K562 (cell line): Measurements from ENCODE around the gene KXD1. TPM values are rescaled to one million over a fixed set of nuclear protein-coding genes. Genes with fewer than 3 reads are reported as not detected.

ENCODE experiments used
- CEBPB ChIP-seq: fragments of 450-650 bp; IDR thresholded peaks from 2 replicates; pipeline ENCODE4 v1.6.1; 2016; ENCODE audit warnings: missing genetic modification characterization, missing compliant biosample characterization
- CREB3 ChIP-seq: fragments of 450-650 bp; conservative IDR thresholded peaks from 2 replicates; pipeline ENCODE4 v1.6.1; 2016; ENCODE audit warnings: missing genetic modification characterization, low read depth, mild to moderate bottlenecking, missing compliant biosample characterization, moderate library complexity
- ELF4 ChIP-seq: fragments of 450-650 bp; formaldehyde crosslinking; IDR thresholded peaks from 2 replicates; pipeline ENCODE4 v1.4.0; 2022; ENCODE audit warnings: missing genetic modification characterization
- MYNN ChIP-seq, 2 experiments: sonication (generic); formaldehyde crosslinking in 1 of 2; IDR thresholded peaks; 2 replicates each; pipeline versions ENCODE4 v1.5.0 to v1.6.1; 2016 to 2020; ENCODE audit warnings: antibody characterized with exemption in 1 of 2, missing genetic modification reagents in 1 of 2
- NR2C1 ChIP-seq, 2 experiments: fragments of 450-650 bp; IDR thresholded peaks; 2 replicates each; pipeline ENCODE4 v1.6.1; 2017; ENCODE audit warnings: mild to moderate bottlenecking in 2 of 2, antibody characterized with exemption in 1 of 2, inconsistent platforms in 1 of 2, missing compliant biosample characterization in 1 of 2, missing genetic modification characterization in 1 of 2
- PHB ChIP-seq: fragments of 250-450 bp; sonication (Bioruptor Pico); IDR thresholded peaks from 2 replicates; pipeline ENCODE4 v1.5.0; 2021
- PHF8 ChIP-seq: fragments of 200-600 bp; sonication (generic); IDR thresholded peaks from 2 replicates; pipeline ENCODE4 v1.6.1; 2012; ENCODE audit warnings: mixed run types, mild to moderate bottlenecking, inconsistent platforms, low read length, moderate library complexity, borderline replicate concordance
- SAP30 ChIP-seq: fragments of 200-600 bp; sonication (generic); IDR thresholded peaks from 2 replicates; pipeline ENCODE4 v1.6.1; 2012; ENCODE audit warnings: borderline replicate concordance, low read depth, mild to moderate bottlenecking, moderate library complexity, low read length, control low read depth, inconsistent platforms; ENCODE audit not compliant: insufficient read depth, poor library complexity, severe bottlenecking
- SETDB1 ChIP-seq: IDR thresholded peaks from one replicate; pipeline ENCODE4 v1.6.1; 2012; ENCODE audit warnings: low read length, control low read depth, inconsistent platforms
- TRIM25 ChIP-seq: fragments of 450-650 bp; IDR thresholded peaks from 2 replicates; pipeline ENCODE4 v1.7.0; 2016; ENCODE audit warnings: borderline replicate concordance
- ZNF121 ChIP-seq: sonication (generic); formaldehyde crosslinking; conservative IDR thresholded peaks from 2 replicates; pipeline ENCODE4 v1.8.0; 2022; ENCODE audit warnings: missing genetic modification reagents
- ZNF584 ChIP-seq: fragments of 200-800 bp; sonication (Bioruptor generic); IDR thresholded peaks from 2 replicates; pipeline ENCODE4 v1.6.1; 2016; ENCODE audit warnings: low read depth, mild to moderate bottlenecking, missing genetic modification characterization, missing compliant biosample characterization
- polyA plus RNA-seq, 8 experiments: library from polyadenylated mRNA; depleted of rRNA in 4 of 8; stranded (reverse) in 5 of 8; unstranded in 3 of 8; fragments of >200 nt; fragmentation: Nextera tagmentation in 2 of 8; fragmentation: Illumina TruSeq in 1 of 8; extraction: Ambion mirVana in 2 of 8; extraction: Trizol in 1 of 8; gene quantifications; 2 replicates each; pipeline versions ENCODE4 v1.2.1 to v1.2.3, GENCODE V29; 2011 to 2014; ENCODE audit warnings: inconsistent platforms in 1 of 8, missing spikeins in 1 of 8
- total RNA-seq, 7 experiments: library from RNA; depleted of rRNA in 6 of 7; stranded (reverse); fragments of >200 nt in 6 of 7; fragmentation: Illumina TruSeq in 2 of 7; extraction: Trizol in 2 of 7; gene quantifications; 2 replicates each; pipeline versions ENCODE4 v1.2.1 to v1.2.3, GENCODE V29; 2011 to 2021; ENCODE audit warnings: low replicate concordance in 1 of 7
- TF ChIP-seq, protein P1 (sequence below): sonication (generic); formaldehyde crosslinking; IDR thresholded peaks from 2 replicates; pipeline ENCODE4 v1.8.0; 2022; ENCODE audit warnings: missing genetic modification reagents, mild to moderate bottlenecking, borderline replicate concordance

The KXD1 gene
- total and polyA plus RNA-seq, 9 of the 15 experiments (the other 6 are each of a cell fraction or from before 2014, with no cell fraction given): 21.9 to 210 (median 118) TPM

DNA sequence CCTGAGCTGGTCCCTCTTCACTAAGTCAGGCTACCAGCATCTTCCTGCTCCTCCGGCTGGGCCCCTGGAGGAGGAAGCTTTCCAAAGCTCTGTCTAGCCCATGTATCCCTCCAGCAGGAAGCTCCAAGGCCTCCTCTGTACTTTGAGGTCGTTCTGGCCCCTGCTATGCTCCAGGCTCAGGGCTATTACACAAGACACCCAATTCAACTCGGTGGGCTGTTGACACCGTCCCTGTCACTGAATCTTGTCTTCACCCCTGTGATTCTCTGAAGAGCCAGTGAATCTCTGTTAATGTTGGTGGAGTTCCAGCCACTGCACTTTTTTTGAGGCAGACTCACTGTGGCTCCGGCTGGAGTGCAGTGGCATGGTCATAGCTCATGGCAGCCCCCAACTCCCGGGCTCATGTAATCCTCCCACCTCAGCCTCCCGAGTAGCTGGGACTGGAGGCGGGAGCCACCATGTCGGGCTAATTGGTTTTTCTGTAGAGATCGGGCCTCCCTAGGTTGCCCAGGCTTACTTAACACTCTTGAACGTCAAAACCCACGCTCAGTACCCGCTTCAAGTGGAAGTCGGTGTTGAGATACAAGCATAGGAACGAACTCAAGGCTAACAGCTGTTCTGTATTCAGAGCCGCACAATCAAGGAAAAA lies 30.4 kb downstream of the KXD1 start (continued):
- TF ChIP-seq SAP30 (peak; percentile 3), ZNF121 (0 out of 2 replicates have a peak, but pooled peaks have one; percentile 3), MYNN (IDR thresholded peaks at IDR 0.05) (no peak), MYNN (CRISPR knock-in tag; IDR thresholded peaks at IDR 0.05) (no peak), CREB3 (tag) (peak; percentile 47; the same call in 1 of the 2 replicates), ZNF584 (CRISPR knock-in tag) (no peak), ELF4 (CRISPR knock-in tag) (0 out of 2 replicates have a peak, but pooled peaks have one; percentile 14), SETDB1 (no peak), CEBPB (tag) (peak; percentile 75; the same call in 1 of the 2 replicates), PHB (CRISPR knock-in tag) (no peak), PHF8 (peak; percentile 12; the same call in 1 of the 2 replicates), TRIM25 (0 out of 2 replicates have a peak, but pooled peaks have one; percentile 31), NR2C1 (IDR thresholded peaks at IDR 0.05) (no peak), NR2C1 (tag; IDR thresholded peaks at IDR 0.05) (peak; percentile 53)
- TF ChIP-seq, protein P1, sequence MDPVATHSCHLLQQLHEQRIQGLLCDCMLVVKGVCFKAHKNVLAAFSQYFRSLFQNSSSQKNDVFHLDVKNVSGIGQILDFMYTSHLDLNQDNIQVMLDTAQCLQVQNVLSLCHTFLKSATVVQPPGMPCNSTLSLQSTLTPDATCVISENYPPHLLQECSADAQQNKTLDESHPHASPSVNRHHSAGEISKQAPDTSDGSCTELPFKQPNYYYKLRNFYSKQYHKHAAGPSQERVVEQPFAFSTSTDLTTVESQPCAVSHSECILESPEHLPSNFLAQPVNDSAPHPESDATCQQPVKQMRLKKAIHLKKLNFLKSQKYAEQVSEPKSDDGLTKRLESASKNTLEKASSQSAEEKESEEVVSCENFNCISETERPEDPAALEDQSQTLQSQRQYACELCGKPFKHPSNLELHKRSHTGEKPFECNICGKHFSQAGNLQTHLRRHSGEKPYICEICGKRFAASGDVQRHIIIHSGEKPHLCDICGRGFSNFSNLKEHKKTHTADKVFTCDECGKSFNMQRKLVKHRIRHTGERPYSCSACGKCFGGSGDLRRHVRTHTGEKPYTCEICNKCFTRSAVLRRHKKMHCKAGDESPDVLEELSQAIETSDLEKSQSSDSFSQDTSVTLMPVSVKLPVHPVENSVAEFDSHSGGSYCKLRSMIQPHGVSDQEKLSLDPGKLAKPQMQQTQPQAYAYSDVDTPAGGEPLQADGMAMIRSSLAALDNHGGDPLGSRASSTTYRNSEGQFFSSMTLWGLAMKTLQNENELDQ (CRISPR knock-in tag): 0 out of 2 replicates have a peak, but pooled peaks have one; percentile 36
